GM12878 (cell line): ENCODE results near the gene RGL1. TPM values are rescaled to one million over a fixed set of nuclear protein-coding genes. Genes with fewer than 3 reads are reported as not detected.

Experiments
- ATAC-seq: fragments of 200-7000 bp; cut with Tn5 transposase; 3 replicates; pipeline ENCODE4 v1.9.1; 2020; ENCODE audit warnings: mild to moderate bottlenecking, moderate library complexity
- BruUV-seq: library from RNA; stranded (reverse); fragments of 400-500 nt; replicated peaks from 2 replicates; lab custom pipeline; 2021; lab: Mats Ljungman, UMichigan
- CTCF ChIA-PET: fragments of 300-600 bp; sonication (Branson Sonifier 250); formaldehyde crosslinking; extraction: SDS; loops from one replicate; lab custom pipeline; 2021; ENCODE audit warnings: inconsistent platforms; lab: Yijun Ruan, JAX
- POLR2A ChIA-PET: fragments of 350-600 bp; formaldehyde crosslinking; extraction: SDS; loops from one replicate; lab custom pipeline; 2021; ENCODE audit warnings: inconsistent platforms; lab: Charles Lee
- RAD21 ChIA-PET: fragments of 300-600 bp; sonication (Branson Sonifier 250); formaldehyde crosslinking; loops from one replicate; lab custom pipeline; 2023; ENCODE audit warnings: antibody characterized with exemption; ENCODE audit not compliant: unreplicated experiment; lab: Charles Lee
- SMC1A ChIA-PET: fragments of 300-600 bp; sonication (Branson Sonifier 250); formaldehyde crosslinking; loops from one replicate; lab custom pipeline; 2023; ENCODE audit not compliant: unreplicated experiment, uncharacterized antibody; lab: Charles Lee
- DNase-seq: peaks from one replicate; pipeline ENCODE4 v3.0.0-alpha.2; 2011; ENCODE audit warnings: low read depth, low spot score
- FAIRE-seq: peaks from 3 replicates; lab custom pipeline; 2011; peaks lifted over from hg19 to GRCh38; lab: Jason Lieb, UNC
- H2AFZ ChIP-seq: 2 replicates; pipeline ENCODE4 v1.6.0; 2011; ENCODE audit warnings: low read depth, low read length, control low read depth; ENCODE audit not compliant: control insufficient read depth
- H3K27ac ChIP-seq: 2 replicates; pipeline ENCODE4 v1.5.1; 2011; ENCODE audit warnings: control low read depth; ENCODE audit not compliant: control insufficient read depth, insufficient read depth
- H3K27me3 ChIP-seq, 2 experiments: replicated peaks in 1 of 2; 2 replicates each; pipeline versions ENCODE4 v1.6.0 to v1.6.1; 2011; ENCODE audit warnings: low read length in 1 of 2; ENCODE audit not compliant: control insufficient read depth in 2 of 2, insufficient read depth in 2 of 2
- H3K36me3 ChIP-seq, 2 experiments: 2 replicates each; pipeline ENCODE4 v1.5.1; 2011; ENCODE audit warnings: low read length in 1 of 2; ENCODE audit not compliant: control insufficient read depth in 2 of 2, insufficient read depth in 2 of 2
- H3K4me1 ChIP-seq: 2 replicates; pipeline ENCODE4 v1.6.1; 2011; ENCODE audit warnings: mild to moderate bottlenecking, low read length, moderate library complexity, mixed read lengths; ENCODE audit not compliant: control insufficient read depth, insufficient read depth
- H3K4me2 ChIP-seq: 2 replicates; pipeline ENCODE4 v1.6.0; 2011; ENCODE audit warnings: control low read depth; ENCODE audit not compliant: control insufficient read depth, insufficient read depth
- H3K4me3 ChIP-seq: fragments of 200-600 bp; sonication (generic); 2 replicates; pipeline ENCODE4 v1.5.1; 2016
- H3K79me2 ChIP-seq: 2 replicates; pipeline ENCODE4 v1.6.0; 2011; ENCODE audit warnings: low read length; ENCODE audit not compliant: control insufficient read depth, insufficient read depth
- H3K9ac ChIP-seq: 2 replicates; pipeline ENCODE4 v1.8.0; 2011; ENCODE audit warnings: low read length, control low read depth, mixed read lengths; ENCODE audit not compliant: control insufficient read depth, insufficient read depth
- H3K9me3 ChIP-seq: replicated peaks from 3 replicates; pipeline ENCODE4 v1.5.1; 2011; ENCODE audit warnings: mild to moderate bottlenecking, low read length; ENCODE audit not compliant: control insufficient read depth, insufficient read depth
- H4K20me1 ChIP-seq: 2 replicates; pipeline ENCODE4 v1.6.0; 2011; ENCODE audit not compliant: control insufficient read depth, insufficient read depth
- CTCF ChIP-seq, 3 experiments: IDR thresholded peaks in 2 of 3; conservative IDR thresholded peaks in 1 of 3; 2 replicates each; pipeline ENCODE4 v1.5.1; 2011; ENCODE audit warnings: low read depth in 3 of 3, low read length in 3 of 3, mild to moderate bottlenecking in 3 of 3, control low read depth in 2 of 3, moderate library complexity in 2 of 3, inconsistent platforms in 1 of 3, mixed read lengths in 1 of 3; ENCODE audit not compliant: control insufficient read depth in 2 of 3, insufficient read depth in 1 of 3; ENCODE audit errors: extremely low read depth in 1 of 3
- EED ChIP-seq: sonication (generic); IDR thresholded peaks from 2 replicates; pipeline ENCODE4 v1.6.1; 2016; ENCODE audit warnings: antibody characterized with exemption, low read depth
- EGR1 ChIP-seq, 2 experiments: IDR thresholded peaks; 1 replicate in 1 of 2; 2 replicates in 1 of 2; pipeline ENCODE4 v1.6.1; 2011 to 2012; ENCODE audit warnings: low read depth in 2 of 2, low read length in 2 of 2, borderline replicate concordance in 1 of 2, mild to moderate bottlenecking in 1 of 2, moderate library complexity in 1 of 2
- IKZF1 ChIP-seq: fragments of 450-650 bp; conservative IDR thresholded peaks from 2 replicates; pipeline ENCODE4 v1.6.1; 2017; ENCODE audit warnings: antibody characterized with exemption, mild to moderate bottlenecking
- NKRF ChIP-seq: fragments of 450-650 bp; conservative IDR thresholded peaks from 2 replicates; pipeline ENCODE4 v1.6.1; 2017; ENCODE audit warnings: mild to moderate bottlenecking, moderate library complexity
- RAD21 ChIP-seq: IDR thresholded peaks from 2 replicates; pipeline ENCODE4 v1.6.1; 2011; ENCODE audit warnings: mild to moderate bottlenecking, low read depth, low read length, moderate library complexity; ENCODE audit not compliant: insufficient read depth
- SPI1 ChIP-seq: IDR thresholded peaks from 2 replicates; pipeline ENCODE4 v1.6.1; 2011; ENCODE audit warnings: low read depth, mild to moderate bottlenecking, low read length, moderate library complexity, borderline replicate concordance; ENCODE audit not compliant: insufficient read depth
- YY1 ChIP-seq: IDR thresholded peaks from 2 replicates; pipeline ENCODE4 v1.6.1; 2011; ENCODE audit warnings: low read depth, mild to moderate bottlenecking, low read length
- WGBS: methylation state at CpG from one replicate; pipeline ENCODE4 v1.1.6; 2016; ENCODE audit warnings: low lambda C conversion rate; ENCODE audit not compliant: insufficient replicate concordance, insufficient coverage; ENCODE audit errors: missing lambda C conversion rate; 5-methylcytosine and 5-hydroxymethylcytosine counted together
- in situ Hi-C: fragments of 300-500 bp; cut with MboI; formaldehyde crosslinking; loops from 9 replicates; pipeline ENCODE4 v1.14.3; 2018; ENCODE audit warnings: mixed read lengths
- intact Hi-C: fragments of 100-400 bp; cut with micrococcal nuclease; formaldehyde crosslinking; loops from one replicate; pipeline ENCODE4 v1.14.2; 2022; ENCODE audit not compliant: unreplicated experiment
- polyA plus RNA-seq, 11 experiments: library from polyadenylated mRNA; depleted of rRNA in 4 of 11; unstranded in 6 of 11; stranded (reverse) in 5 of 11; fragments of >200 nt; fragmentation: Nextera tagmentation in 4 of 11; fragmentation: Illumina TruSeq in 1 of 11; extraction: Ambion mirVana in 4 of 11; extraction: Trizol in 1 of 11; gene quantifications; 1 replicate in 1 of 11; 2 replicates in 10 of 11; pipeline versions ENCODE4 v1.2.1 to v1.2.3, GENCODE V29; 2011 to 2016; ENCODE audit warnings: inconsistent platforms in 2 of 11, missing spikeins in 2 of 11, low read depth in 1 of 11
- total RNA-seq, 4 experiments: library from RNA; depleted of rRNA in 3 of 4; stranded (reverse); fragments of >200 nt in 3 of 4; fragmentation: Illumina TruSeq in 1 of 4; extraction: Trizol in 1 of 4; gene quantifications; 2 replicates each; pipeline versions ENCODE4 v1.2.1 to v1.2.3, GENCODE V29; 2013 to 2021

The RGL1 gene
- total and polyA plus RNA-seq, 10 of the 15 experiments (the other 5 are each of a cell fraction or from before 2014, with no cell fraction given), result 8.1 to 25.0 (median 19.0) TPM

GRCh38 chr1:183898001-183898396, 93.1 kb downstream of the RGL1 start:
- Histone ChIP-seq H4K20me1 (no peaks in the 10 kb centered on the region), H3K27ac (peak overlapping the region; percentile 97), H3K36me3 (peaks cover 5 to 24% of the 10 kb centered on the region in 2 experiments; a peak in 3 of 4 replicates), H3K9ac (peak overlapping the region; percentile 75), H3K4me1 (peaks cover 81% of the 10 kb centered on the region), H3K4me2 (peak overlapping the region; percentile 89), H3K9me3 (no peaks in the 10 kb centered on the region; the same call in 2 of the 3 replicates), H3K79me2 (peaks cover 10% of the 10 kb centered on the region), H2AFZ (0 out of 2 replicates have a peak overlapping the region, but pooled peaks have one; percentile 13), H3K27me3 (no peaks in the 10 kb centered on the region), H3K4me3 (peak overlapping the region; percentile 22; the same call in 1 of the 2 replicates)
- WGBS, result 57% methylated on average over 2 of the region's 2 CpGs
- ChIA-PET CTCF (interaction anchor here (0.7 to 4.3 kb wide), 17 partner anchors 8 to 249 kb away, joined by 3 to 64 read pairs (median 5); partner anchors contain the start of gene APOBEC4), POLR2A (interaction anchor here (0.8 to 3.5 kb wide), 9 partner anchors 8 to 208 kb away, joined by 3 to 16 read pairs (median 5); no protein-coding TSS in a partner anchor), SMC1A (interaction anchor here (0.7 to 12.0 kb wide), 26 partner anchors 10 to 294 kb away, joined by 3 to 134 read pairs (median 5); partner anchors contain the start of genes APOBEC4 and RGL1), RAD21 (interaction anchor here (0.6 to 3.1 kb wide), 14 partner anchors 10 to 296 kb away, joined by 3 to 61 read pairs (median 5); partner anchors contain the start of gene ARPC5)
- DNase-seq, result no peak
- ATAC-seq, result peak; percentile 47
- intact Hi-C loops (loop anchor here (2.0 to 5.0 kb wide), 3 partner anchors 55 to 306 kb away; partner anchors contain the start of genes NCF2 and RGL1), in situ Hi-C loops (no loop called here)
- TF ChIP-seq SPI1 (0 out of 2 replicates have a peak, but pooled peaks have one; percentile 12), NKRF (no peak), IKZF1 (0 out of 2 replicates have a peak, but pooled peaks have one; percentile 5), EGR1 (IDR thresholded peaks at IDR 0.05; ENCODE audit: borderline replicate concordance in 1 of 2, low read depth in 2 of 2, low read length in 2 of 2) (peak in 1 of 2 experiments; percentile 36; a peak in 1 of 3 replicates), EED (peak; percentile 49; the same call in 1 of the 2 replicates), RAD21 (peak; percentile 36; the same call in 1 of the 2 replicates), CTCF (IDR thresholded peaks at IDR 0.05 in 2 of 3, conservative IDR thresholded peaks at IDR 0.05 in 1 of 3; ENCODE audit: control insufficient read depth in 2 of 3, extremely low read depth in 1 of 3, insufficient read depth in 1 of 3, low read depth in 3 of 3, low read length in 3 of 3) (0 out of 6 replicates have a peak, but pooled peaks of 1 of the 3 experiments have one; percentile 11), YY1 (no peak)
- no TSS peak for BruUV-seq
- FAIRE-seq, result no peak
